Vagina (tissue), 2 donors: ENCODE measurements around the gene NEU4. TPM values are rescaled to one million over a fixed set of nuclear protein-coding genes. Genes with fewer than 3 reads are reported as not detected.

Source experiments
- DNase-seq, 2 donors: peaks; one replicate each; pipeline ENCODE4 v3.0.0-alpha.2; 2017; ENCODE audit errors: extremely low spot score in 2 of 2
- H3K27ac ChIP-seq: fragments of 200-600 bp; sonication (generic); one replicate; pipeline ENCODE4 v1.5.1; 2019
- H3K27me3 ChIP-seq: fragments of 200-600 bp; sonication (generic); one replicate; pipeline ENCODE4 v1.5.1; 2019
- H3K36me3 ChIP-seq, 2 donors: fragments of 200-600 bp; sonication (generic); one replicate each; pipeline ENCODE4 v1.5.1; 2017 to 2019
- H3K4me1 ChIP-seq: fragments of 200-600 bp; sonication (generic); one replicate; pipeline ENCODE4 v1.5.1; 2019
- H3K4me3 ChIP-seq, 2 donors: fragments of 200-600 bp; sonication (generic); 1 replicate in 1 of 2; 2 replicates in 1 of 2; pipeline ENCODE4 v1.5.1; 2016 to 2019
- H3K9me3 ChIP-seq: fragments of 200-600 bp; sonication (generic); one replicate; pipeline ENCODE4 v1.5.1; 2019
- POLR2A ChIP-seq, 2 donors: fragments of 450-650 bp; IDR thresholded peaks; one replicate each; pipeline ENCODE4 v1.6.1; 2017; ENCODE audit warnings: antibody characterized with exemption in 2 of 2, mild to moderate bottlenecking in 2 of 2, moderate library complexity in 2 of 2
- POLR2AphosphoS5 ChIP-seq, 2 donors: sonication (generic); formaldehyde crosslinking; IDR thresholded peaks; one replicate each; pipeline ENCODE4 v1.9.0; 2017; ENCODE audit warnings: antibody characterized with exemption in 2 of 2, mild to moderate bottlenecking in 2 of 2, low read depth in 1 of 2; ENCODE audit not compliant: insufficient read depth in 1 of 2
- intact Hi-C: fragments of 100-400 bp; cut with DNase I; formaldehyde crosslinking; loops from one replicate; pipeline ENCODE4 v1.15.1; 2023
- total RNA-seq: library from RNA; depleted of rRNA; stranded (reverse); fragments of >200 nt; gene quantifications from one replicate; pipeline ENCODE4 v1.2.3, GENCODE V29; 2016
- TF ChIP-seq, protein P1 (sequence below), 3 experiments: fragments of 450-650 bp in 2 of 3; fragments of 200-600 bp in 1 of 3; sonication (generic) in 1 of 3; IDR thresholded peaks; one replicate each; pipeline ENCODE4 v1.5.1; 2017 to 2019; ENCODE audit warnings: antibody characterized with exemption in 3 of 3, mild to moderate bottlenecking in 2 of 3, moderate library complexity in 2 of 3

The NEU4 gene
- total RNA-seq, 1 donor from 2014 or later, result not detected

DNA sequence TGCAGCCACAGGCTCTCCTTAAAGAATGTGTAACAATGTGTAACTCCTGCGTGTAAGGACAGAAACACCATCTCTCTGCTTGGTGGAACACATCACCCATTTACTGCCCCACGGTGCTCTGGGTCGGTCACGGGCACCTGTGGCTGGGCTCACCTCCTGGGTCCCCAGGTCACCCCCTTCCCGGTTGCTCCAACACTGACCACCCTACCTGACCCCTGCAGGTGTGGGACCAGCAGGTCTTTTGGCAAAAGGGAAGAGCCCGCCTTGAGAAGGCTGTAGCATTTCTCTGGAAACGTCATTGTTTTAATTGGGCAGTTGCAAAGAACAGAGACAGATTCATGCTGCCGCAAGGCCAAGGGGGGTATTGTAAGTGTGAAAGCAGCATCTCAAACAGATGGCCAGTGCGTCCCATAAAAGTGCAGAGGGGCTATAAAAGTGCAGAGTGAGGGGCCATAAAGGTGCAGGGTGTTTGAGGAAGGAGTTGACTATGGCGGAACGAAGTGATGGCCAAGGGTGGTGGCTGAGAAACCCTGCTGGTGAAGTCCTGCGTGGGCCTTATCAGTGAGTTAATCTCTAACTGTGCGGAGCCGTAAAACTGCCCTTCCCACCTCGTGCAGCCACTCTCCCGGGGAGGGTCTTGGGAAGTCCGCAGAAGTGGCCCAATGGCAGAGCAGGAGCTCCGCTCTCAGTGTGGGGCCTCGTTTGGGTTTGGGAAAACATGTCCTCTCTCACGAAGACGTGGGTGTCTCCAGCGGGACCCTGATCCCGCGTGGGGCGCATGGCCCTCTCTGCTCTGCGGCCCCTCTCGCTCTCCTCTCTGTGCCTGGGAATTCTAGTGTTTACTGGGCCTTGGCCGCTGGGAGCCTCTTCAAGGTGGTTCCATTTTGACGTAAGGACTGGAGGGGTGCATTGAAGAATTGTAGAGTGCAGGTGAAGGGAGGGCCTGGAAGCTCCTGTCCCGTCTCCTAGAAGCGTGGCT lies 13.7 kb upstream of the NEU4 start:
- Histone ChIP-seq H3K36me3 (no peaks in the 10 kb centered on the region), H3K9me3 (no peaks in the 10 kb centered on the region), H3K27me3 (no peaks in the 10 kb centered on the region), H3K27ac (no peak overlapping the region), H3K4me3 (no peak overlapping the region), H3K4me1 (no peaks in the 10 kb centered on the region)
- DNase-seq, result no peak
- TF ChIP-seq POLR2AphosphoS5 (IDR thresholded peaks at IDR 0.05; ENCODE audit: insufficient read depth in 1 of 2, low read depth in 1 of 2) (no peak), POLR2A (IDR thresholded peaks at IDR 0.05) (no peak)
- TF ChIP-seq, protein P1, sequence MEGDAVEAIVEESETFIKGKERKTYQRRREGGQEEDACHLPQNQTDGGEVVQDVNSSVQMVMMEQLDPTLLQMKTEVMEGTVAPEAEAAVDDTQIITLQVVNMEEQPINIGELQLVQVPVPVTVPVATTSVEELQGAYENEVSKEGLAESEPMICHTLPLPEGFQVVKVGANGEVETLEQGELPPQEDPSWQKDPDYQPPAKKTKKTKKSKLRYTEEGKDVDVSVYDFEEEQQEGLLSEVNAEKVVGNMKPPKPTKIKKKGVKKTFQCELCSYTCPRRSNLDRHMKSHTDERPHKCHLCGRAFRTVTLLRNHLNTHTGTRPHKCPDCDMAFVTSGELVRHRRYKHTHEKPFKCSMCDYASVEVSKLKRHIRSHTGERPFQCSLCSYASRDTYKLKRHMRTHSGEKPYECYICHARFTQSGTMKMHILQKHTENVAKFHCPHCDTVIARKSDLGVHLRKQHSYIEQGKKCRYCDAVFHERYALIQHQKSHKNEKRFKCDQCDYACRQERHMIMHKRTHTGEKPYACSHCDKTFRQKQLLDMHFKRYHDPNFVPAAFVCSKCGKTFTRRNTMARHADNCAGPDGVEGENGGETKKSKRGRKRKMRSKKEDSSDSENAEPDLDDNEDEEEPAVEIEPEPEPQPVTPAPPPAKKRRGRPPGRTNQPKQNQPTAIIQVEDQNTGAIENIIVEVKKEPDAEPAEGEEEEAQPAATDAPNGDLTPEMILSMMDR (IDR thresholded peaks at IDR 0.05), result no peak
- intact Hi-C loops, result no loop called here

DNA sequence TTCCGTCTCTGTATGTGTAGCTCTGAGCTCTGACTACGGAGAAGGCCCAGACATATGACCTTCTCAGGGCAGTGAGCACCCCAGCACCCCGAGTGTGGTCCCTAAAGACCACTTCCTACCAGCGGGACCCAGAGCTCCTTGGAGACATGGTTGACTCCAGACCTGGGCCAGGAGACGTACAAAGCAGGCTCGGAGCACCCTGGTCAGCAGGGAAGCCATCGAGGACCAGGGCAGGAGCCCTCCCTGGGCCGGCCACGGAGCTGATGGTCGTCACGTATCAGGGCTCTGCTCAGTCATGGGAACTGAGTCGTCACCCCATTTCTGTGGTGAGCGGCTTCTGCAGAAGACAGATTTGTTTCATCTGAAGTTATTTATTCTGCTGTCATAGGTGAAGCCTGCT lies 12.8 kb upstream of the NEU4 start:
- H3K36me3 ChIP-seq, result no peaks in the 10 kb centered on the region
- H3K27me3 ChIP-seq, result no peaks in the 10 kb centered on the region
- no peak overlapping the region for H3K4me3 ChIP-seq
- H3K4me1 ChIP-seq, result no peaks in the 10 kb centered on the region
- DNase-seq, result peak in 1 of 2 donors; percentile 94
- H3K27ac ChIP-seq, result no peak overlapping the region
- TF ChIP-seq POLR2AphosphoS5 (IDR thresholded peaks at IDR 0.05; ENCODE audit: insufficient read depth in 1 of 2, low read depth in 1 of 2), result no peak
- TF ChIP-seq POLR2A (IDR thresholded peaks at IDR 0.05), result no peak
- TF ChIP-seq, protein P1 (IDR thresholded peaks at IDR 0.05), result no peak
- intact Hi-C loops, result no loop called here
- no peaks in the 10 kb centered on the region for H3K9me3 ChIP-seq

DNA sequence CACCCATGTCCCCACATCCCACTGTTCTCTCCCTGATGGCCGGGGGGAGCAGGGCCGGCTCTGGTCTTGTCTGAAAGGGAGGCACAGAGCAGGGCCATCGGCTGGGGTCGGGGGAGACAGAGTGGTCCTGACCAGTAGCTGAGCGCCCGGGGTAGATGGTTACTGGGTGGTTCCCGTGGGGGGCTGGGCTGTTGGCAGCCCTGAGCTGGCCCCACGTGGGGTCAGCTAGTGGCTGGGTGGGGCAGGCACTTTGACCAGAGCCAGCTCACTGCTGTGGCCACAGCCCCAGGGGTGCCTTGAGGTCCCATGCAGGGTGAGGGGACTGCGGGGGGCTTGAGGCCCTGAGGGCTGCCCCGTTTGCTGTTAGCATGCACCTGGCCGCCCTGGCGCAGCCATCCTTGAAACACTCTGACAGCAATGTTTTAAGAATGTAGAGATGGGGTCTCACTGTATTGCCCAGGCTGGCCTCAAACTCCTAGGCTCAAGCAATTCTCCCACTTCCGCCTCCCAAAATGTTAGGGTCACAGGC lies 12.3 kb upstream of the NEU4 start:
- no peaks in the 10 kb centered on the region for H3K4me1 ChIP-seq
- no peaks in the 10 kb centered on the region for H3K27me3 ChIP-seq
- no peak overlapping the region for H3K27ac ChIP-seq
- intact Hi-C loops, result no loop called here
- peak in 1 of 2 donors; percentile 91 for DNase-seq
- no peaks in the 10 kb centered on the region for H3K36me3 ChIP-seq
- H3K4me3 ChIP-seq, result no peak overlapping the region
- TF ChIP-seq POLR2AphosphoS5 (IDR thresholded peaks at IDR 0.05; ENCODE audit: insufficient read depth in 1 of 2, low read depth in 1 of 2), result no peak
- TF ChIP-seq POLR2A (IDR thresholded peaks at IDR 0.05), result no peak
- TF ChIP-seq, protein P1 (IDR thresholded peaks at IDR 0.05), result no peak
- H3K9me3 ChIP-seq, result no peaks in the 10 kb centered on the region

DNA sequence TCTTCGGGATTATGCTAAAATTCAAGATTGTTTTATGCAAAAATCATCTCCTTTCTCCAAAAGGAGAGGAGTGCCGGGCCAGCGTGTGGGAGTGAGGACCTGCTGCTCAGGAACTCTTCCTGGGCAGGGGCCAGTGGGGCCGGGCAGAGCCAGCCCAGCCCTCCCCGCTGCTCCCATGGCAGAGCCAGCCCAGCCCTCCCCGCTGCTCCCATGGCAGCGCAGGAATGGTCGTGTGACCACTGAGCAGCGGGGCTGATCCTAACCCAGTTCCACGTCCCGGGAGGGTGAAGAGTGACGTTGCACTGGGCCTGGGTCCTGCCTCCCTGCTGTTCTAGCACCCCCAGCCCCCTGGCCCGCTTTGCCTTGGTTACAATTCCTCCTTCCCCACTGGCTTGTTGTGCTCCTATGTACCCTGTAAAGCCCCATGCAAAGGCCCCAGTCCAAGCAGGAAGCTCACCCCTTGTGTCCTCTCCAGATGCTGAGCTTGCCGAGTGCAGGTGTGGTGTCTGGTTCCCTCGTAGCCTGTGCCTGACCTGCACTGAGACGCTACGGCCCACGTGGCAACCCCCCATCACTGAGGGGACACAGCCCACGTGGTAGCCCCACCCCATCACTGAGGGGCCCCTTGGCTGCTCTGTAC lies 11.4 kb upstream of the NEU4 start:
- Histone ChIP-seq H3K27me3 (no peaks in the 10 kb centered on the region), H3K36me3 (no peaks in the 10 kb centered on the region)

More for the DNA sequence above, 11.4 kb upstream of the NEU4 start:
- no peaks in the 10 kb centered on the region for H3K9me3 ChIP-seq
- DNase-seq, result peak in 1 of 2 donors; percentile 89
- H3K27ac ChIP-seq, result no peak overlapping the region
- H3K4me1 ChIP-seq, result no peaks in the 10 kb centered on the region
- intact Hi-C loops, result no loop called here
- no peak for TF ChIP-seq POLR2AphosphoS5 (IDR thresholded peaks at IDR 0.05; ENCODE audit: insufficient read depth in 1 of 2, low read depth in 1 of 2)
- TF ChIP-seq, protein P1 (IDR thresholded peaks at IDR 0.05), result no peak
- TF ChIP-seq POLR2A (IDR thresholded peaks at IDR 0.05), result no peak
- no peak overlapping the region for H3K4me3 ChIP-seq
